Measurements from ENCODE around the gene KRT4. TPM values are rescaled to one million over a fixed set of nuclear protein-coding genes. Genes with fewer than 3 reads are reported as not detected.

The KRT4 gene
- total and polyA plus RNA-seq, 7 donors = 0.86 to 18.6 TPM; not detected in 5

DNA sequence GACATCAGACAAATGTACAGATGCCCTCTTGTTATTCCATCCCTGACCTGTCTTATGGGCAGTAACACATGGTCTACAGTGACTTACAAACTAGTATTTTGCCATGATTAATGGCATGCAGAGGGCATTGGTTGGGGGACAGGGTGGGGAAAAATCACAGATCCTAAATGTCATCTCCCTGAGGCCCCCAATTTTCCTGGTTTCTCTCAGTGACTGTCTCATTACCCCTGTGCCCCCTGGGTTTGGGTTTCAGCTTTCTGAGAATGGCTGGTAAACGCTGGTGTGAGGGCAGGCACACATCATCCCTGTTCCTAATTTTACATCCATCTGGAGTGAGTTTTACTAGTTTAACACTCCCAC, 46.9 kb downstream of the KRT4 start:
- 89 to 97% methylated on average over 1 of the region's 1 CpG for WGBS, 2 donors
- TF ChIP-seq POLR2AphosphoS5 (IDR thresholded peaks at IDR 0.05) (no peak), EP300 (IDR thresholded peaks at IDR 0.05) (no peak), POLR2A (IDR thresholded peaks at IDR 0.05) (no peak)
- TF ChIP-seq, protein P1, sequence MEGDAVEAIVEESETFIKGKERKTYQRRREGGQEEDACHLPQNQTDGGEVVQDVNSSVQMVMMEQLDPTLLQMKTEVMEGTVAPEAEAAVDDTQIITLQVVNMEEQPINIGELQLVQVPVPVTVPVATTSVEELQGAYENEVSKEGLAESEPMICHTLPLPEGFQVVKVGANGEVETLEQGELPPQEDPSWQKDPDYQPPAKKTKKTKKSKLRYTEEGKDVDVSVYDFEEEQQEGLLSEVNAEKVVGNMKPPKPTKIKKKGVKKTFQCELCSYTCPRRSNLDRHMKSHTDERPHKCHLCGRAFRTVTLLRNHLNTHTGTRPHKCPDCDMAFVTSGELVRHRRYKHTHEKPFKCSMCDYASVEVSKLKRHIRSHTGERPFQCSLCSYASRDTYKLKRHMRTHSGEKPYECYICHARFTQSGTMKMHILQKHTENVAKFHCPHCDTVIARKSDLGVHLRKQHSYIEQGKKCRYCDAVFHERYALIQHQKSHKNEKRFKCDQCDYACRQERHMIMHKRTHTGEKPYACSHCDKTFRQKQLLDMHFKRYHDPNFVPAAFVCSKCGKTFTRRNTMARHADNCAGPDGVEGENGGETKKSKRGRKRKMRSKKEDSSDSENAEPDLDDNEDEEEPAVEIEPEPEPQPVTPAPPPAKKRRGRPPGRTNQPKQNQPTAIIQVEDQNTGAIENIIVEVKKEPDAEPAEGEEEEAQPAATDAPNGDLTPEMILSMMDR (IDR thresholded peaks at IDR 0.05) = no peak
- Histone ChIP-seq H3K4me3 (no peak overlapping the region), H3K4me1 (no peaks in the 10 kb centered on the region), H3K36me3 (no peaks in the 10 kb centered on the region), H3K9me3 (no peaks in the 10 kb centered on the region), H3K27me3 (no peaks in the 10 kb centered on the region), H3K27ac (no peak overlapping the region)
- intact Hi-C loops (cut with DNase I) = no loop called here
- DNase-seq = no peak

DNA sequence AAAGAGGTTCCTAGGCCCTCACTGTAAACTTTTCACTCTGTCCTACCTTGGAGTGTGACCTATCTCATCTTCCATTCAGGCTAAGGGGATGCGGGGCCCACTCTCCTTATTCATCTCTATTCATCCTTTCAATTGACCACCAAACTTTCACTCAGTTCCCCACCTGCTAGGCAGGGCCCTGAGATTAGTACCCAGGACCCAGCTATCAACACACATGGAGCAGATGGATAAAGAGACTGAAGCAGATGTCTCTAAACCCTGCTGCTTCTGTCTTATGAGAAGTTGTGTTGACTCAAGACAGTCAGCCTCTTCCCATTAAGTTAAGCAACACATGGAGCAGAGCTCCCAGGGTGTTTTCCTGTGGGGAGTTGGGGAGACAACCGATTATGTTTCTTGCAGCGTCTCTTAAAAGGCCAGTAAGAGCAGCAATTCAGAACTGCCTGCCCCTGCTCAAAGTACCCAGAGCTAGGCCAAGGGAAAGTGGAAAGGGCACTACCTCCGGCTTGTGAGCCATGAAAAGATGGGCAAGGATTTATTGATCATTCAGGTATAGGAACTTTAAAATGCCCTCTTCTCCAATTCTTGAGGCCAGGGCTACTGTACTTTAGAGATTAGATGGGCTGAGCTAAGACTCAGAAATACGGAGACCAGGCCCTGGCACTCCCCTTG, 47.4 kb downstream of the KRT4 start:
- WGBS, 2 donors = 87 to 91% methylated on average over 5 of the region's 5 CpGs
- Histone ChIP-seq H3K9me3 (peaks cover 0 to 3% (median 0%) of the 10 kb centered on the region in 4 donors), H3K27me3 (no peaks in the 10 kb centered on the region), H3K27ac (no peak overlapping the region), H3K4me3 (no peak overlapping the region), H3K36me3 (no peaks in the 10 kb centered on the region), H3K4me1 (no peaks in the 10 kb centered on the region)
- DNase-seq = no peak
- TF ChIP-seq POLR2AphosphoS5 (IDR thresholded peaks at IDR 0.05) (no peak), EP300 (IDR thresholded peaks at IDR 0.05) (no peak), POLR2A (IDR thresholded peaks at IDR 0.05) (no peak)
- TF ChIP-seq, protein P1 (IDR thresholded peaks at IDR 0.05) = no peak
- intact Hi-C loops (cut with DNase I) = no loop called here

DNA sequence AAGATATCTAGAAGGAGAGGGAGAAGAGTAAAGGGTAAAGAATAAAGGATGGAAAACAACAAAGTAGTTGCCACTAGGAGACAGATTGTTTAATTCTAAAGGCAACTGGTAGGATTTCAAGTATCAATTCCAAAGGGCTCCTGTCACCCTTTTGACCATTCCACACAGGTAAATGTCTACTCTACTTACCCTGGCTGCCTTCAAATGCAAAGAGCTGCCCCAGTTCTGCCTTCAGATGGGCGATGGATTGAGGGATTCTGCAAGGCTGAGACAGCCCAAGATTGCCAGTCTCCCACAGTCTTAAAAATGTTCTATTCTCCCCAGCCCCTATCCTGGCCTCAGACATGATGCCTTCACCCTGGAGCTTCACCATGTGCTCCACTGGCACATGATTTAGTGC, 48.2 kb downstream of the KRT4 start:
- no peak for DNase-seq
- no peaks in the 10 kb centered on the region for H3K27me3 ChIP-seq
- H3K27ac ChIP-seq = no peak overlapping the region
- H3K9me3 ChIP-seq = peaks cover 0 to 6% (median 3%) of the 10 kb centered on the region in 4 donors
- no peaks in the 10 kb centered on the region for H3K4me1 ChIP-seq
- 67 to 85% methylated on average over 1 of the region's 1 CpG for WGBS, 2 donors
- intact Hi-C loops (cut with DNase I) = no loop called here
- TF ChIP-seq POLR2AphosphoS5 (IDR thresholded peaks at IDR 0.05) (no peak), EP300 (IDR thresholded peaks at IDR 0.05) (no peak), POLR2A (IDR thresholded peaks at IDR 0.05) (no peak)
- TF ChIP-seq, protein P1 (IDR thresholded peaks at IDR 0.05) = no peak
- H3K4me3 ChIP-seq = no peak overlapping the region
- no peaks in the 10 kb centered on the region for H3K36me3 ChIP-seq

DNA sequence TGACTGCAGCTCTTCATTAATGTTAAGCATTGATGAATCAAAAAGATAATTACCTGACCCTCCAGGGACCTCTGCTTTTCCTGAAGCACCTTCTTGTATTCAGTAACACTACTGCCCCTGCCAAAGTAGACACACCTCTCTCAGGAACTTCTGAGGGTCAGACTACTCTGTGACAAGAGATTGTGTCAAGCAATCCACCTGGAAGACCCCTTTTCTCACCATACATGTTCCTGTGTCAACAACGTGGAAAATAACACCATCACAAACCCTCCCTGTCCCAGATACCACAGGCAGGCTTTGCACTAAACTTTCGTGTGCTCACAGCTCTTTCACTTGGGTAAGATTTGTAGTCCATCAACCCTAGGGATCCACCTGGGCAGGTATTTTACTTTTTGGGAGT, 49.9 kb downstream of the KRT4 start:
- intact Hi-C loops (cut with DNase I) = no loop called here
- Histone ChIP-seq H3K27me3 (no peaks in the 10 kb centered on the region), H3K4me3 (no peak overlapping the region), H3K36me3 (no peaks in the 10 kb centered on the region), H3K27ac (no peak overlapping the region), H3K9me3 (peaks cover 0 to 8% (median 7%) of the 10 kb centered on the region in 4 donors), H3K4me1 (no peaks in the 10 kb centered on the region)
- 81 to 83% methylated on average over 2 of the region's 2 CpGs for WGBS, 2 donors
- no peak for DNase-seq
- TF ChIP-seq, protein P1 (IDR thresholded peaks at IDR 0.05) = no peak
- TF ChIP-seq EP300 (IDR thresholded peaks at IDR 0.05) (no peak), POLR2AphosphoS5 (IDR thresholded peaks at IDR 0.05) (no peak), POLR2A (IDR thresholded peaks at IDR 0.05) (no peak)
